ENCODE data around the gene KLHL29. TPM values are rescaled to one million over a fixed set of nuclear protein-coding genes. Genes with fewer than 3 reads are reported as not detected.

The KLHL29 gene
- total and polyA plus RNA-seq, 2 donors (not counting 3 experiments of a cell fraction or from before 2014, with no cell fraction given): 4.6 to 12.7 TPM

GRCh38 chr2:23538566-23538965 lies 153.6 kb downstream of the KLHL29 start:
- ChIA-PET POLR2A (no interaction called here), CTCF (interaction anchor here (0.8 to 1.1 kb wide), 2 partner anchors 15 to 27 kb away, joined by 3 read pairs; no protein-coding TSS in a partner anchor)
- no peak for FAIRE-seq
- H3K36me3 ChIP-seq (ENCODE audit: control insufficient read depth in 2 of 2, extremely low read depth in 1 of 2, insufficient read depth in 2 of 2, low read length in 2 of 2): no peaks in the 10 kb centered on the region
- no peak overlapping the region for H2AFZ ChIP-seq (ENCODE audit: low read depth, low read length)
- no peaks in the 10 kb centered on the region for H4K20me1 ChIP-seq (replicated peaks; ENCODE audit: control insufficient read depth, extremely low read depth, insufficient read depth, low read length)
- no TSS peak for BruUV-seq (replicated peaks)
- H3K4me2 ChIP-seq (ENCODE audit: insufficient read depth, low read length): no peak overlapping the region
- no peak overlapping the region for H3K4me3 ChIP-seq (replicated peaks in 1 of 3; ENCODE audit: insufficient read depth in 1 of 3, low read depth in 1 of 3, low read length in 3 of 3)
- TF ChIP-seq FOS (IDR thresholded peaks at IDR 0.05; ENCODE audit: borderline replicate concordance, insufficient read depth, low read length) (no peak), POLR2AphosphoS5 (IDR thresholded peaks at IDR 0.05; ENCODE audit: insufficient read depth, low read depth, low read length) (no peak)
- no peak for DNase-seq (ENCODE audit: low read depth, low spot score)
- H3K9me1 ChIP-seq (replicated peaks; ENCODE audit: control insufficient read depth, extremely low read depth, insufficient read depth, low read length): no peaks in the 10 kb centered on the region
- no peaks in the 10 kb centered on the region for H3K79me2 ChIP-seq (ENCODE audit: control insufficient read depth, insufficient read depth, low read length)
- H3K27ac ChIP-seq (ENCODE audit: insufficient read depth, low read depth, low read length): no peak overlapping the region
- H3K9ac ChIP-seq (replicated peaks; ENCODE audit: extremely low read depth, insufficient read depth, low read length): no peak overlapping the region
- intact Hi-C loops (cut with micrococcal nuclease): no loop called here
- no peaks in the 10 kb centered on the region for H3K4me1 ChIP-seq (ENCODE audit: control insufficient read depth, extremely low read depth, insufficient read depth, low read length)
- H3K27me3 ChIP-seq (ENCODE audit: control insufficient read depth in 2 of 2, insufficient read depth in 2 of 2, low read length in 2 of 2): no peaks in the 10 kb centered on the region
- dilution Hi-C loops (cut with MboI; ENCODE audit: extremely low pct_ligation_motif_present, low sequenced_read_pairs): no loop called here
- H3K9me3 ChIP-seq (replicated peaks; ENCODE audit: control insufficient read depth, insufficient read depth, low read length): no peaks in the 10 kb centered on the region

GRCh38 chr2:23540804-23541360 lies 155.9 kb downstream of the KLHL29 start:
- no peaks in the 10 kb centered on the region for H3K36me3 ChIP-seq (ENCODE audit: control insufficient read depth in 2 of 2, extremely low read depth in 1 of 2, insufficient read depth in 2 of 2, low read length in 2 of 2)
- no peak for FAIRE-seq

More at GRCh38 chr2:23540804-23541360, 155.9 kb downstream of the KLHL29 start:
- H2AFZ ChIP-seq (ENCODE audit: low read depth, low read length): no peak overlapping the region
- no peaks in the 10 kb centered on the region for H3K9me3 ChIP-seq (replicated peaks; ENCODE audit: control insufficient read depth, insufficient read depth, low read length)
- ChIA-PET POLR2A (no interaction called here), CTCF (interaction anchor here (0.8 to 1.0 kb wide), 2 partner anchors 106 to 136 kb away, joined by 3 read pairs; no protein-coding TSS in a partner anchor)
- TF ChIP-seq MAX (IDR thresholded peaks at IDR 0.05; ENCODE audit: insufficient read depth, insufficient read length) (no peak), FOS (IDR thresholded peaks at IDR 0.05; ENCODE audit: borderline replicate concordance, insufficient read depth, low read length) (no peak), POLR2AphosphoS5 (IDR thresholded peaks at IDR 0.05; ENCODE audit: insufficient read depth, low read depth, low read length) (no peak)
- dilution Hi-C loops (cut with MboI; ENCODE audit: extremely low pct_ligation_motif_present, low sequenced_read_pairs): no loop called here
- H4K20me1 ChIP-seq (replicated peaks; ENCODE audit: control insufficient read depth, extremely low read depth, insufficient read depth, low read length): no peaks in the 10 kb centered on the region
- peaks cover 14% of the 10 kb centered on the region for H3K4me1 ChIP-seq (ENCODE audit: control insufficient read depth, extremely low read depth, insufficient read depth, low read length)
- H3K79me2 ChIP-seq (ENCODE audit: control insufficient read depth, insufficient read depth, low read length): no peaks in the 10 kb centered on the region
- DNase-seq (ENCODE audit: low read depth, low spot score): no peak
- H3K27ac ChIP-seq (ENCODE audit: insufficient read depth, low read depth, low read length): no peak overlapping the region
- no TSS peak for BruUV-seq (replicated peaks)
- H3K9me1 ChIP-seq (replicated peaks; ENCODE audit: control insufficient read depth, extremely low read depth, insufficient read depth, low read length): no peaks in the 10 kb centered on the region
- intact Hi-C loops (cut with micrococcal nuclease): no loop called here
- no peak overlapping the region for H3K9ac ChIP-seq (replicated peaks; ENCODE audit: extremely low read depth, insufficient read depth, low read length)
- H3K4me3 ChIP-seq (replicated peaks in 1 of 3; ENCODE audit: insufficient read depth in 1 of 3, low read depth in 1 of 3, low read length in 3 of 3): no peak overlapping the region
- no peaks in the 10 kb centered on the region for H3K27me3 ChIP-seq (ENCODE audit: control insufficient read depth in 2 of 2, insufficient read depth in 2 of 2, low read length in 2 of 2)
- no peak overlapping the region for H3K4me2 ChIP-seq (ENCODE audit: insufficient read depth, low read length)

All from endothelial cell of umbilical vein (primary cell).